ENCODE measurements around the gene PIK3IP1.
A peak's percentile ranks its signal among the peaks of the same experiment; 100 is the strongest.

The PIK3IP1 gene

DNA sequence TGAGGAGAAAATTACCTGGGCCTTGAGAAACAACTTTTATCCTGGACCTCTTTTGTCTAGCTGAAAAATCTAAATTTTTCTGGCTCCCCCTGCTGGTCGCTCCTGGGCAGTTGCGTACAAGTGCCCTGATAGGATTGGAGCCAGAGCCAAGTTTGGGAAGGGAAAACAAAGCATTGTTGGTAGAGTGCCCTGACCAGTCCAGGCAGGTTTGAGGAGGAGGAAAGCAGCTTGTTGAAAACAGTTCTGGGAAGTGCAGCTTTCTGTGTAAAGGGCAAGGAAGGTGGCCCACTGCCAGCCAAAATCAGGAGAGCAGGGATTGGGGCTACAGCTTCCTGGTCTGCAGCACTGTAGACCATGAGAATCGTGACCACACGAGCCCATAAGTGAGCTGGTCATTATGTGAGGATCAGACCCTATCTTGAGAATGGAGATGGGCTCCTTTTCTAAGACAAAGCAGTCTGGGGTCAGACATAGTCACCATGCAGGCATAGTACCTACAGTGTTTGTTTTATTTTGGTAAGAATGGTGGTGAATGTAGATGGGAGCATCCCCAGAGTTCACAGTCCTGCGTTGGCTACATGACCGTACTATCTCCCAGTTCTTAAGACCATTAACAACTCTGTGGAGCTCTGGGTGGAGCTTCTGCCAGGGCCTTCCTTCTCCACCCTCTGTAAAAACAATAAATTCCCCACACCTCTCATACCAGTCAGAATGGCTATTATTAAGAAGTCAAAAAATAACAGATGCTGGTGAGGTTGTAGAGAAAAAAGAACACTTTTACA lies 21.3 kb upstream of the PIK3IP1 start:
- H3K9me3 ChIP-seq: peaks cover 11% of the 10 kb centered on the region
- peaks cover 8% of the 10 kb centered on the region for H3K4me1 ChIP-seq
- no peak overlapping the region for H3K27ac ChIP-seq
- H3K4me2 ChIP-seq: no peak overlapping the region
- no peak for TF ChIP-seq Cebpa-rat (IDR thresholded peaks at IDR 0.05)
- H3K27me3 ChIP-seq: no peaks in the 10 kb centered on the region
- H3K9ac ChIP-seq: no peak overlapping the region
- no peaks in the 10 kb centered on the region for H4K20me1 ChIP-seq
- no peak overlapping the region for H3K4me3 ChIP-seq
- 0 out of 2 replicates have a peak, but pooled peaks cover 7% of the 10 kb centered on the region for H3K36me3 ChIP-seq

DNA sequence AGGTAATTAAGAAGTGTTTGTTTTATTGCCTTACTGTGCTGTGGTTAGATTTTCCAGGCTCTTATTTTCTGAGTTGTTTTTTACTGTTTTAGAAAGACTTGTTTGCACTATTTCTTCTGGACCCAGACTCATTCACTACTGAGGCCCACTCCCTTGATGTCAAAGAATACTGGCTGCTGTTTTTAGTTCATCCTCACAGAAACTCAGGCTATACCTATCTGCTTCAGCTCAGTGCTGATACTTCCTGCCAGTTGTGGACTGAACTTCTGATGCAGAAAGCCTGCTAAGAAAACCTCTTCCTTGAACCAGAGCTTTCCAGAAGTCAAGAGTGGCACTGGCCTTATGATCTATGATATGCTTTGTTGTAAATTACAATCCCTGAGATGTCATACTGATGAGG lies 15.9 kb upstream of the PIK3IP1 start:
- peaks cover 28% of the 10 kb centered on the region for H3K4me1 ChIP-seq
- H4K20me1 ChIP-seq: no peaks in the 10 kb centered on the region
- no peak overlapping the region for H3K27ac ChIP-seq
- no peak overlapping the region for H3K4me3 ChIP-seq
- H3K36me3 ChIP-seq: no peaks in the 10 kb centered on the region
- H3K9me3 ChIP-seq: no peaks in the 10 kb centered on the region
- no peaks in the 10 kb centered on the region for H3K27me3 ChIP-seq
- peak overlapping the region; percentile 31 for H3K4me2 ChIP-seq
- TF ChIP-seq Cebpa-rat (IDR thresholded peaks at IDR 0.05): no peak
- H3K9ac ChIP-seq: no peak overlapping the region

DNA sequence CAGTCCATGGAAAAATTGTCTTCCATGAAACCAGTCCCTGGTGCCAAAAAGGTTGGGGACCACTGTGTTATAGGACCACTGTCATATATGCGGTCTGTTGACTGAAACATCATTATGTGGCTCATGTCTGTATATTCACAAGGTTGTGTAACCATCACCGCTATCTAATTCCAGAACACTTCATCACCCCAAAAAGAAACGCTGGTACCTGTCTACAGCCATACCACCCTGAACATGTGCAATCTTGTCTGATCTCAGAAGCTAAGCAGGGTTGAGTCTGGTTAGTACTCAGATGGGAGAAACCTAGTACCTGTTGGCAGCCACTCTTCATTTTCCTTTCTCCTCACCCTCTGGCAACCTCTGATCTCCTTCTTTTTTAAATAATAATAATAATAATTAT lies 12.9 kb upstream of the PIK3IP1 start:
- Histone ChIP-seq H3K4me2 (no peak overlapping the region), H3K9me3 (no peaks in the 10 kb centered on the region), H4K20me1 (no peaks in the 10 kb centered on the region), H3K27me3 (no peaks in the 10 kb centered on the region), H3K4me1 (peaks cover 28% of the 10 kb centered on the region), H3K27ac (no peak overlapping the region), H3K4me3 (no peak overlapping the region), H3K36me3 (no peaks in the 10 kb centered on the region), H3K9ac (no peak overlapping the region)
- no peak for TF ChIP-seq Cebpa-rat (IDR thresholded peaks at IDR 0.05)

DNA sequence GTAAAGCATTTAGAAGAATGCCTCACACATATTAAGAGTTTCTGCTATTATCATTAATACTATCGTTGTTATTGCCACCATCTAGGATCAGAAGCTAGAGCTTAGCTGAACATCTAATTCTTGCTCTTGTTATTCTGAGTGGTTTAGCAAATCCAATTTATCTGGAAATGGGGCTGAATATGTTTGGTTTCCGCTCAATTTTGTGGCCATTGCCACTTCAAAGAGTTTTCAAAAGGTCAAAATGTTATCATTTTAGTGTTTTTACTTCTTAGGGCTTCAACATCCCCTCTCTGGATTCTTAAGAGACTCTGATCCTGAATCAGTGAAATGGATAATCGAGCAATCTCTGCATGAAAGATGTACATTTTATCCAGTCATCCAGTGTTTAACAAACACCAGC lies 10.2 kb upstream of the PIK3IP1 start:
- no peak overlapping the region for H3K27ac ChIP-seq
- no peaks in the 10 kb centered on the region for H4K20me1 ChIP-seq
- no peak overlapping the region for H3K4me3 ChIP-seq
- no peaks in the 10 kb centered on the region for H3K9me3 ChIP-seq
- H3K36me3 ChIP-seq: no peaks in the 10 kb centered on the region
- no peaks in the 10 kb centered on the region for H3K27me3 ChIP-seq
- H3K4me1 ChIP-seq: peaks cover 17% of the 10 kb centered on the region
- no peak for TF ChIP-seq Cebpa-rat (IDR thresholded peaks at IDR 0.05)
- no peak overlapping the region for H3K4me2 ChIP-seq
- no peak overlapping the region for H3K9ac ChIP-seq

DNA sequence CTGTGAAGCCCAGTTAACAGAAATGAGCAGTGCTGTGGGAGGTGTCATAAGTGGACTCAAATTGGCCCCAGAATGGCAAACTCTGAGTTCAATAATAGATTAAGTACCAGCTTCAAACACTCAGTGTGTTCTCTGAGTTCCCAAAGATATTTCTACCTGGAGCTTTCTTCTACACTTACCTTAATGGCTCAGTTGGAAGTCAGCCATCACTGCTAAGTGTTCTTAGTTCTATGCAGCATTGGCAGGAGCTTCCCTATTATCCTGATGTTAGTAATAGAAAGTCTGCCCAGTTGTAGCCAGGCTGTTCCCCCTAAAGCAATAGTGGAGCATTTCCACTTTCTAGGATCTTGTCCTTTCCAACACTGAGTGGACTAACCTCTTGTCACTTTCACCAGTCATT lies 9.7 kb upstream of the PIK3IP1 start:
- Histone ChIP-seq H3K27ac (no peak overlapping the region), H4K20me1 (no peaks in the 10 kb centered on the region), H3K4me2 (no peak overlapping the region), H3K9ac (no peak overlapping the region), H3K4me1 (peaks cover 20% of the 10 kb centered on the region), H3K27me3 (no peaks in the 10 kb centered on the region), H3K36me3 (no peaks in the 10 kb centered on the region), H3K4me3 (no peak overlapping the region), H3K9me3 (no peaks in the 10 kb centered on the region)
- TF ChIP-seq Cebpa-rat (IDR thresholded peaks at IDR 0.05): no peak

DNA sequence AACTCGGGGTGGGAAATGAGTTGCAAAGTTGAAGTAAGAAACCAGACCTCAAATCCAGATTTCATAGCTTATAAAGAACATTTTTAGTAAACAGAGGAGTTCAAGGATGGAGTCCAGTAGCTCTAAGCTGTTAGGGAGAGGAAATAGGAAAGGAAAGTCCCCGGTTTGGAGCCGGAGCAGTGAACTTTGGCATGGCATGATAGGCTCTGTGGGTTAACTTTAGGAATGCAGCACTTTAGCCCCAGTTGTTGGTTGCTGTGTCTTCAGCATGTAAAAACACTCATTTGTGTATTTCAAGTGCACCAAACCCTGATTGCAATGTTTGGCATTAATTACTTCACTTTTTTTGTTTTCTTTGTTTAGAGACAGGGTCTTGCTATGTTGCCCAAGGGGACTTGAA lies 8.6 kb upstream of the PIK3IP1 start:
- Histone ChIP-seq H3K9me3 (no peaks in the 10 kb centered on the region), H3K4me1 (peaks cover 10% of the 10 kb centered on the region), H3K36me3 (no peaks in the 10 kb centered on the region), H3K27me3 (no peaks in the 10 kb centered on the region), H3K4me2 (no peak overlapping the region), H3K4me3 (no peak overlapping the region), H4K20me1 (no peaks in the 10 kb centered on the region), H3K27ac (no peak overlapping the region), H3K9ac (no peak overlapping the region)
- no peak for TF ChIP-seq Cebpa-rat (IDR thresholded peaks at IDR 0.05)

DNA sequence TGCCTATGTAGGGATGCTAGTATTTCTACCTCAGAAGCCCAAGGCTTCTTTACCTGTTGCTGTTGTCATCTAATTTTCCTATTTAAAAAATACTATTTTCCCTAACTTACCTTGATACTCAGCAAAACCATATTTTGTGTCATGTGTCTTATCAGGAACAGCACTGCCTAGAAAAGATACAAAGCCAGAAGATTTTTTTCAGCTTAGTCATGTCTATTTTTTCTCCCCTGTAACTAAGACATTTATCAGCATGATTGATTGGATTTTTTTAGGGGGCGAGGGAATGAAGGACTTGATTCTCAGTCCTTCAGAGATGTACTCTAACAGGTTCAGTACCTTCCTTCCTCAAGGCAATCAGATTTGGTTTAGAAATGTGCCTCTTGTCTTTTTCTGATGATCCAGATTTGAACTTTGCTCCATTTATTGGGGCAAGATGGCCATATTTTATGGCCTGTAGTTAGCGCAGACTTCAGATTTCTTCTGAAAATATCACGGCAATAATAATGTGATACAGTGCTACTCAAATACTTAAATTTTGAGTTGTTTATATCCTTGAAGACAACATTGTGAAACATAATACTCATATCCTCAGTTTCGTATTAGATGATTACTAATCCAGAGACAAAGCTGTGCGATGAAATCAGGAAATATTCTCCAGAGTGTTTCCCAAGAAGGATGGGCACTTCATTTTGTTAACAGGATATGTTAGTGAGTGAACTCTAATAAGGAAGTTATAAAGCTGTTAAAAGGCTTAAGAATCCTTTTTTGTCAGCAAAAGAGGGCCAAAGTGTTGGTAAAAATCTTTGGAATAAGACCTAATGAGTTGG lies 3.8 kb upstream of the PIK3IP1 start:
- Histone ChIP-seq H4K20me1 (no peaks in the 10 kb centered on the region), H3K27ac (no peak overlapping the region), H3K36me3 (no peaks in the 10 kb centered on the region), H3K4me1 (peaks cover 40% of the 10 kb centered on the region), H3K4me2 (no peak overlapping the region), H3K9me3 (no peaks in the 10 kb centered on the region), H3K27me3 (0 out of 2 replicates have a peak, but pooled peaks cover 4% of the 10 kb centered on the region), H3K4me3 (no peak overlapping the region), H3K9ac (no peak overlapping the region)
- TF ChIP-seq Cebpa-rat (IDR thresholded peaks at IDR 0.05): no peak

DNA sequence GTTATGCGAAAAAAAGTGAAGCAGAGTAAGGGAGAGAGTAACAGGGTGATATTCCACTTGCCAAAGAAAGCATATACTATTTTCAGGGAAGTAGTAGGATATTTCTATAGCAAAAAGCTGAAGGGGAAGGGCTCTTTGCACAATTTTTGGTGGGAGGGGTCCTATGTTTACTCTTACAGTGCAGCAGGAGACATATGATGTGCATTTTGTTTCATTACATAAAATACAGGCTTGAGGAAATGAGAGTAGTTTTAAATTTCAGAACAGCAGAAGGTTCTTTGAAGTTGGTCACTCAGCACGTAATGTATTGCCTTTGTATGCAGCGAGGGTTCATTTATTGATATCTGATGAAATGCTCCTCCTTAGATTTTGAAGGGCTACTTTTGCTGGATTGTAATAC lies 3.1 kb upstream of the PIK3IP1 start:
- H3K4me2 ChIP-seq: no peak overlapping the region
- no peak overlapping the region for H3K4me3 ChIP-seq
- H3K36me3 ChIP-seq: no peaks in the 10 kb centered on the region
- H3K27me3 ChIP-seq: 0 out of 2 replicates have a peak, but pooled peaks cover 4% of the 10 kb centered on the region
- H4K20me1 ChIP-seq: no peaks in the 10 kb centered on the region
- peaks cover 42% of the 10 kb centered on the region for H3K4me1 ChIP-seq
- H3K9me3 ChIP-seq: no peaks in the 10 kb centered on the region
- H3K27ac ChIP-seq: no peak overlapping the region
- no peak overlapping the region for H3K9ac ChIP-seq
- TF ChIP-seq Cebpa-rat (IDR thresholded peaks at IDR 0.05): no peak

DNA sequence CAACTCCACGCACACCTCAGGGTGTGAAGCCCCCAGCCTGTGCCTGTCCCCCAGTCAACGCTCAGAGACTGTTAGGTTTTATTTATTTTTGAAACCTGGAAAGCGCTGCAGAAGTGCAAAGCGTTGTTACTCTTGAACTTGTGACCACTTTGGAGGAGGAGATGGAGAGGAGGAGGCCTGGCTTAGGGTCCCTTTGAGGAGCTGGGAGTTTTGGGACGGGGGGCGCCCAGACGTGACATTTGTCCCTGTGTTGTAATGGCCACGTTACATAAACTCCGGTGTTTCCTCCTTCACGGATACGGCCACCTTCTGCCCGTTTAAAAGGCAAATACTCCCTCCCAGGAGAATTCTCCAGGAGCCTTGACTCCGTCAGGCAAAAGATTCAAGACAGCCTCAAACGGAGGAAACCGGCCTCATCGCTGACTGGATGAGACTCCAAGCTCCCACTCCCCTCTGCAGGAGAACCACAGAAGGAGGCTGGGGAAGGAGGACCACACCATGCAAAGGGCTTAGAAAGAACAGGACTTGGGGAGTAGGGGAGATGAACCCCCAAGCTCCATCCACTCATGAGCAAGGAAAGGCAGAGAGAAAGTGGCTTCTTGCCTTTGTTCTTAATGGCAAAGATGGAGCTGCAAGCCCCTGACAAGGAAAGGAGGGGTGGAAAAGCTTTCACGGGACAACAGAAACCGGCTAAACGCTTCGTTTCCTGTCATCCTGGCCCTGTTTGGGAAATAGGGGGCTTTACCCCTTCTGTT lies 630 bp downstream of the PIK3IP1 start:
- H4K20me1 ChIP-seq: no peaks in the 10 kb centered on the region
- H3K4me2 ChIP-seq: peak overlapping the region; percentile 100
- 0 out of 2 replicates have a peak, but pooled peaks cover 4% of the 10 kb centered on the region for H3K27me3 ChIP-seq
- H3K36me3 ChIP-seq: no peaks in the 10 kb centered on the region
- TF ChIP-seq Cebpa-rat (IDR thresholded peaks at IDR 0.05): no peak
- H3K9ac ChIP-seq: peak overlapping the region; percentile 87
- no peaks in the 10 kb centered on the region for H3K9me3 ChIP-seq
- H3K27ac ChIP-seq: peak overlapping the region; percentile 87; the same call in 1 of the 2 replicates
- peak overlapping the region; percentile 78 for H3K4me3 ChIP-seq
- peaks cover 66% of the 10 kb centered on the region for H3K4me1 ChIP-seq
